Caki2 (cell line): Measurements from ENCODE around the gene ZNF646. TPM values are rescaled to one million over a fixed set of nuclear protein-coding genes. Genes with fewer than 3 reads are reported as not detected.

Experiments
- DNase-seq: peaks from one replicate; pipeline ENCODE4 v3.0.0-alpha.2; 2015; ENCODE audit warnings: low read depth
- in situ Hi-C: cut with HindIII; loops from 2 replicates; pipeline ENCODE4 v1.10.0; 2016; ENCODE audit warnings: low sequenced_read_pairs, low pct_unique_long_range_greater_than_20kb, mixed read lengths
- total RNA-seq: library from RNA; depleted of rRNA; stranded (reverse); fragments of >200 nt; shearing (Covaris generic); gene quantifications from 2 replicates; pipeline ENCODE4 v1.2.3, GENCODE V29; 2014; ENCODE audit warnings: low replicate concordance

Gene ZNF646
- total RNA-seq, 1 experiment from 2014 or later: 24.0 TPM

DNA sequence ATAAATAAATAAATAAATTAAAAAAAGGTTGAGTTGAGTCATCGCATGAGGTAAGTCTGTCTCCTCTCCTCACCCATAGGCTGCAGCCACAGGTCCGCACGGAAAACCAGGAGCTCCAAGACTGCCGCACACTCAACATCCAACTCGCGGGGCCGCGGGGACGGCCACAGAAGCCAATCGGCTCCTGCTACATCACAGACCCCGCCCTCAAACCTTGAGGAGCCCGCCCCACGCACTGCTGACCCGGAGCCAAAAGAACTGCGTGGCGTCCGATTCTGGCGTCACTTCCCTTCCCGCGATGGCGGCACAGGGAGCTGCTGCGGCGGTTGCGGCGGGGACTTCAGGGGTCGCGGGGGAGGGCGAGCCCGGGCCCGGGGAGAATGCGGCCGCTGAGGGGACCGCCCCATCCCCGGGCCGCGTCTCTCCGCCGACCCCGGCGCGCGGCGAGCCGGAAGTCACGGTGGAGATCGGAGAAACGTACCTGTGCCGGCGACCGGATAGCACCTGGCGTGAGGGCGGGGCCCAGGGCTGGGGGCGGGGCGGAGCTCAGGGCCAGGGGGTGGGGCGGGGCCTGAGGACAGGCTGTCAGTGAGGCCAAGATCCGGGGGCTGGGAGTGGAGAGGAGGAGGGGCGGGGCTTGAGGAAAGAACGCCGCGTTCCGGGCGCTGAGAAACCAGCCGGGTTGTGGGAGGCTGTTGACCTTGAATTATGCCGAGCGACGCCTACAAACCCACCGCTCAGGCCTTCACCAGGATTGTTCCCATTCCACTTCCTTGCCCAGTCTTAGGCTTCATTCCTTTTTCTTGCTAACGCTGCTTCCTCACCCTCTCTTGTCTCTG is 43.4 kb downstream of the ZNF646 start, which contains the start of gene KAT8:
Gene KAT8, plus strand, starts transcription at position 281 of the 839 bp plus-strand sequence. Its CDS starts 18 bp downstream, at position 299.
- in situ Hi-C loops: no loop called here
- DNase-seq: peak; percentile 99

DNA sequence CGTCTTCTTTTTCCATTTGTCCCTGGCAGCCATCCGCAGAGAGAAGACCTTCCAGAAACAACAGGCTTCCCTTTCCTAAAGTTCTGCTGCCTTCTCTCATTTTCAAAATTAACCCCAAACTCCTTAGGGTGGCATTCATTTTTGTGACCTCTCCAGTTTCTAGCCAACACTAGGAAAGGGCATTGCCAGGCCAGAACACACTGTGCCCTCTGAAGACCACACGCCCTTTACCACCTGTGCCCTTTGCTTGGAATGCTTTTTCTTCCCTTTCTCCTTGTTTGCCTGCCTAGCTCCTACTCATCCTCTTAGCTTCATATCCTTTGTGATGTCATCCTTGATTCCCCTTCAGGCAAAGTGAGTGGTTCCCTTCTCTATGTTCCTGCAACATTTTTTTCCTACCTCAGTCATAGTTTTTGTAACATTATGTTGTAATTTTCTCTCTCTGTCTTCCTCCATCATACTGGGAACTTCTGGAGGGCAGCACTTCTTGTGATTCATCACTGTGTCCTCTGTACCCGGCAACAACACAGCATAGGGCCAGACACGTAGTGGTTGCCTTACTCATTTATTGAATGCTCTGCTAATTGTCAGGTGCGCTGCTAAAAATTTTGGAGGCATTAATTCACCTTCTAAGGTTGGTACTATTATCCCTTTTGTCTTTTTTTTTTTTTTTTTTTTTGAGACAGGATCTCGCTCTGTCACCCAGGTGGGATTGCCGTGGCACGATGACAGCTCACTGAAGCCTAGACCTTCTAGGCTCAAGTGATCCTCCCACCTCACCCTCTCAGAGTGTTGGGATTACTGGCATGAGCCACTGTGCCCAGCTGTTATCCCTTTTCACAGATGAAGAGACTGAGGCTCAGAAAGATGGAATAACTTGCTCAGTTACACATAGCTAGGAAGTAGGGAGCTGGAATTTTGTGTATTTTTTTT is 44.3 kb downstream of the ZNF646 start:
- in situ Hi-C loops: no loop called here
- DNase-seq: no peak

DNA sequence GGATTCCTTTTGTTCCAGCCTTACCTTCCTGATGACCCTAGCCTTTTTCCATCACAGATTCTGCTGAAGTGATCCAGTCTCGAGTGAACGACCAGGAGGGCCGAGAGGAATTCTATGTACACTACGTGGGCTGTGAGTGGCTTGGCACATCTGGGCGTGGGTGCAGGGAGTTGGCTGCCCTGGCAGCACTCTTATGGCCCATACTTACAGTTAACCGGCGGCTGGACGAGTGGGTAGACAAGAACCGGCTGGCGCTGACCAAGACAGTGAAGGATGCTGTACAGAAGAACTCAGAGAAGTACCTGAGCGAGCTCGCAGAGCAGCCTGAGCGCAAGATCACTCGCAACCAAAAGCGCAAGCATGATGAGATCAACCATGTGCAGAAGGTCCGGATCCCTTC is 45.9 kb downstream of the ZNF646 start:
- in situ Hi-C loops: no loop called here
- no peak for DNase-seq

DNA sequence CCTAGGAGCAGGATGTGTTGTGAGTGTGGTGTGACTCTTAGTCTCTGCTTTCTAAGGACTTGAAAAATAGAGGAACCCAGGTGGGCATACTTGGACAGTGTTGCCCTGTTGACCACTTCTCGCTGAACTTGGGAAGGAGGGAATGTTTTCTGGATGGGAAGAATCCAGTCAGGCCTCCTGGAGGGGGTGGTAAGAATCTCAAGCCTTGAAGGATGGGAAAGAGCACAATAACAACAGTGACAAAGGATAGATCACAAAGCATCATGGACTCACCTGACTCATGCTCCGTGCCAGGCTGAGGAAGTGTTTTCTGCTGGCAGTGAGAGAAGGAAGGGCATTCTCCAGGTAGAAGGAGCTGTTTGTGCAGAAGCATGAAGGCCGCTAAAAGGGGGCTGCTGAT is 51.6 kb downstream of the ZNF646 start:
- no peak for DNase-seq
- in situ Hi-C loops: no loop called here

DNA sequence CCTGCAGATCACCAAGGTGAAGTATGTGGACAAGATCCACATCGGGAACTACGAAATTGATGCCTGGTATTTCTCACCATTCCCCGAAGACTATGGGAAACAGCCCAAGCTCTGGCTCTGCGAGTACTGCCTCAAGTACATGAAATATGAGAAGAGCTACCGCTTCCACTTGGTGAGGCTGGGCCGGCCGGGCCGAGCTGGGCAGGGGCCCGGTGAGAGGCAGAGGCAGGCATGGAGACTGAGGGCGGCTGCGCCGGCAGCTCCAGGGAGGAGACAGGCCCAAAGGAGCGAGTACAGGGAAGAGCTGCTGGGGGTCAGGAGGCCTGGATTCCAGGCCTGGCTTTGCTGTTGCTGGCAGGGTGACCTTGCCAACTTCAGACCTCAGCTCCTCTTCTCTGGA is 53.0 kb downstream of the ZNF646 start:
- no peak for DNase-seq
- in situ Hi-C loops: no loop called here

DNA sequence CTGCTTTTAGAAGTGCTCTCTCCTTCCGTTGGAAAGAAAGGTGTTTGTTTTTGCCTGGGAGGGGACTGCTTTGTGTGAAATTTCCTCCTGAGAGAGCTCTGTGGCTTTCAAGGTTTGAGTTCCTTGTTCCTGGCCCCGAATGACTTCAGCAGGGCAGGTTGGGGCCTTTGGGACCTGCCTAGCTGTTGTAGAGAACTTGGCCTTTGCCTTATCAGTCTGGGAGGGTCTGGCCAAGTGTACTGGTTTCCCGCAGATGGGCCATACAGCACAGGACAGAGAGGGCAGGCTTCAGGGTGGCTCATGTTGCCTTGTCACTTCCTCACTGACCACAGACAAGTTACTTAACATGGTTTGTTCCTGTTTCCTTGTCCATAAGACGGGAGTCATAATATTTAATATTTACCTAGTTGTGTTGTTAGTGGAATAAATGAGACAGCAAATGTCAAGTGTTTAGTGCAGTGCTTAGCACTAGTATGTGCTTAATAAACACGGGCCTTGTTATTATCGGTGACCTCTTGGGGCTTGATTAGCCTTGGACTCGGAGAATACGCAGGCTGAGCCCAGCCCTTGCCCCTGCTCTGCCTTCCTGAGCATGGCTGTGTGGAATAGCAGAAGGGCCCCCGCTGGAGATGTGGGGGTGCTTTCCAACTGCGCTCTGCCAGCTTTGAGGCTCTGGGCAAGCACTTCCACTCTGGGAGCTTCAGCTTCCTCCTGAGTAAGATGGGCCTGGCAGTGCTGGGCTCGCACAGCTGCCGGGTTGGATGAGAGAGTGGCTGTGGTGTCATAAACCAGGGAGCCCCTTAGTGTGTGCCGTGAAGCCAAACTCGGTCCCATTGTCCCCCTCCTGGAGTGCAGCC is 54.7 kb downstream of the ZNF646 start:
- in situ Hi-C loops: no loop called here
- no peak for DNase-seq

DNA sequence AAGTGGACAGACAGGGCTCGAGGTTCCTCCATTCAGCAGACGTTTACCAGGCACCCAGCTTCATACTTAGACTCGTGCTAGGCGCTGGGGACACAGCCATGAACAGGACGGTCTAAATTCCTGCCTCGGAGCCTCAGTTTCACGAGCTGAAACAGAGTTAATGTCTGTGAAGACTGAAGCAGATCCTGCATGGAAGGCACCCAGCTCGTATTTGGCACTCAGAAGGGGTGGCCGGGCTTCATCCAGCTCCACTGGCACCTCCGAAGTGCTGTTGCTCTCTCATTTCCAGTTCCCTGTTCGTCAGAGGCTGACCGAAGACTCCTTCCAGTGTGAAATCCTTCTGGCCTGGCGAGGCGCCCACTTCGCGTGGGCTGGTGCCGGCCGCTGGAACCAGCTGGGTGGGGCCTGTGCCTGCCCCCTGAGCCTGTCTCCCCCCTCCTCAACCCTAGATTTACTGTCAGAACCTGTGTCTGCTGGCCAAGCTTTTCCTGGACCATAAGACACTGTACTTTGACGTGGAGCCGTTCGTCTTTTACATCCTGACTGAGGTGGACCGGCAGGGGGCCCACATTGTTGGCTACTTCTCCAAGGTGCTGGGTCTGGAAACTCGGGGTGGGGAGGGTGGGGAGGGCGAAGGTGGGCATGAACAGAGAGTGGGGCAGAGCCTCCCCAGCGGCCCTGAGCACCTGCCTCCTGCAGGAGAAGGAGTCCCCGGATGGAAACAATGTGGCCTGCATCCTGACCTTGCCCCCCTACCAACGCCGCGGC is 55.5 kb downstream of the ZNF646 start:
- DNase-seq: no peak
- in situ Hi-C loops: no loop called here

DNA sequence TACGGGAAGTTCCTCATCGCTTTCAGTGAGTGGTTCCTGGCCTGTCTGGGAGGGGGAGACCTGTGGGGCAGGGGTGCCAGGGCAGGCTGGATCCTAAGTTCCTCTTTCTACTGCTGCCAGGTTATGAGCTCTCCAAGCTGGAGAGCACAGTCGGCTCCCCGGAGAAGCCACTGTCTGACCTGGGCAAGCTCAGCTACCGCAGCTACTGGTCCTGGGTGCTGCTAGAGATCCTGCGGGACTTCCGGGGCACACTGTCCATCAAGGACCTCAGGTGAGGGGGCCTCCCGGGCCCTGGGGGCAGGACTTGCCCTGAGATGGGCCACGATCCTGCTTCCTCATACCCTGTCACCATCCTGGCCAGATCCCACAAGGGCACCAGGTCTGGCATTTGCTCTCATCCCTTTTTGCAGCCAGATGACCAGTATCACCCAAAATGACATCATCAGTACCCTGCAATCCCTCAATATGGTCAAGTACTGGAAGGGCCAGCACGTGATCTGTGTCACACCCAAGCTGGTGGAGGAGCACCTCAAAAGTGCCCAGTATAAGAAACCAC is 56.2 kb downstream of the ZNF646 start:
- no peak for DNase-seq
- in situ Hi-C loops: no loop called here

DNA sequence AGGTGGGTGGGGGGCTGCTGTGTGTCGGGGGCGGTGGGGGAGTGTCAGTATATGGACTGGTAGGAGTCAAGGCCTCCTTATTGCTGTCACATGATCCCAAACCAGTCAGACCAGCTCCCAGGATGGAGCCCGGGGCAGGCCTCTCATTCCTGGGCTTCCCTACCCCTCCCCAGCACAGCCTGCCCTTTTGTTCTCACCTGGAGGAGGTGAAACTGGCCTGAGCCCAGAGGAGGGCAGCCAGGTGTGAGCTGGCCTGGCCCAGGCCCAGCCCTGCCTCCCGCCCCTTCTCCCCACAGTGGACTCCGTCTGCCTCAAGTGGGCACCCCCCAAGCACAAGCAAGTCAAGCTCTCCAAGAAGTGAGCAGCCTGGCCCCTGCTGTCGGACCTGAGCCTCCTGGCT is 56.7 kb downstream of the ZNF646 start:
- no peak for DNase-seq
- in situ Hi-C loops: no loop called here

DNA sequence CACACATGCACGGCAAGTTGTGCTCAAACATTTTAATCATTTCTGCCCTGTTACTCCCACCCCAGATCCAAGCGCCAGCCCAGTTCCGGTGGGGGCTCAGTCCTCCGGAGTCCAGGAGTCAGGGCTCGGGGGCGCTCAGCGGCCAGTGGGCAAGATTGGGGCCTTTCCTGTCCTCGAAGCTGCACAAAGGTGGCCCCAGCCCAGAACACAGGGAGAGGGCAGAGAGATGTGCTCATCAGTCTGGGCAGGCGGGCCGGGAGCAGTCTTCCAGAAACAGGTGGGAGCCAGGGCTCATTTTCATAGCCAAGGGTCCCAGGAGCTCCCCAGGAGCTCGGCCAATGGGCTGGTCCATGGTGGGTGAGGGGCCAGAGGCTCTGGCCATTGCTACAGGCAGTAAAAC is 57.2 kb downstream of the ZNF646 start:
- no peak for DNase-seq
- in situ Hi-C loops: no loop called here

DNA sequence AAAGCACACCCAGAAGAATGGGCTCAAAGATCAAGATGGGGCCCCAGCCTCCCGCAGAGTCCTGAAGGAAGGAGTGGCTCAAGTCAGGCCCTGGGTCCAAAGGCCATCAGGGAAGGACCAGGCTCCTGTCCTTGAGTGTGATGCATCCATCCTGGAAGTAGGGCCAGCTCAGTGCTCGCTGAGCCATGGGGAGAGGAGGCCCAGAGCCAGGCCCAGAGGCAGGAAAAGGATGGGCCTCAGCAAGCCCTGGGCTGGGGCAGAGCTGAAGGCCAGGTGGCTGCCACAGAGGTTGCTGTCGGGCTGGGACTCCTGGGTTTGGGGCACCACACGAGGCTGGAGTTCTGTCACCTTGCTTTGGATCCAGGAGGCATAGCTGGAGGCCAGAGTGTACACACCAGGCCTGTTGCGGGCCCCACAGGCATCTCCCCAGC is 57.6 kb downstream of the ZNF646 start:
- DNase-seq: peak; percentile 47
- in situ Hi-C loops: no loop called here

DNA sequence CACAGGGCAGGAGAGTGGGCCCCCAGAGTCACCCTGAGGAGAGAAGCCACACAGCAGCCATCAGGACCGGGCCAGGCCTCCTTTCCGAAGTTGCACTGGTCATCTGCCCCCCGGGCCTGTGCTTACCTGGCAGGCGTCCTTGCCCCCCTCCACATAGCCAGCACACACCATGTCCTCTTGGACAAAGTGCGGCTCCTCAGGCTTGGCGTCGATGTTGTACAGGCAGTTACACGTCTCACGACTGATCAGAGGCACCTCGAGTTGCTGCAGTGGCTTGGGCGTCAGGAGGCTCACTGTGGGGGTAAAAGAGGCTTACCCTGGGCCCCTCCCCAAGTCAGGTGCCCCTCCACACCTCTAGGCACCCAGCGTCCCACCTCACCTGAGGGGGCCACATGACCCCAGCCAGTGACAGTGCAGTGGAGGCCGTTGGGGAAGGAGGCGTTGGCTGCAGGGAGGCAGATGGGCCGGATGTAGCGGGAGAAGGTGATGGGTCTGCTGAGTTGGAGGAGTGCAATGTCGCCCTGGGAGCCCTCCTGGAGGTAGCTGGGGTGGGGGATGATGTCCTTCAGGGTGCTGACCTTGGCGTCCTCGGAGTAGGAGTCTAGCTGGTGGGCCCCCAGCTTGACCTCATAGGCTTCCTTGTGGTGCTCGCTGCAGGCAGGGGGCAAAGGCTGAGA is 58.2 kb downstream of the ZNF646 start:
- no peak for DNase-seq
- in situ Hi-C loops: no loop called here

DNA sequence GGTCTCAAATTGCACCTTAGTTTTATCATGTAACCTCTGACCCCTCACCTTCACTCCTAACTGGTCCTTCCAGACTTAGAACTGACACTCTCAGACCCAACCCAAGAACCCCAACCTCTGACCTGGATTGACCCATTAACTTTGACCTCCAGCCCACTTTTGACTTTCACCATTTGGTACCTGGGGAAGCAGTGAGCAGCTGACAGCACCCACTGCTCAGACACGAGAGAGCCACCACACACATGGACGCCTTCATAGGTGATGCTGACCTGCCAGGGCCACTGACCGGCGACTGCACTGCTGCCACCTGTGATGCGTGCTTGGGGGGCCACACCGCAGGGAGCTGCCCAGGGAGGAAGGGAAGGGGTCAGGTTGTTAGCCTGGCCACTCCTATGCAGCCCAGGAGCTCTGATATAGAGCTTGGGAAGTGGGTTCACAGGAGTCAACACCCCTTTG is 58.9 kb downstream of the ZNF646 start:
- in situ Hi-C loops: no loop called here
- no peak for DNase-seq
